Neural progenitor cell (in vitro differentiated cells): ENCODE results near the gene MAGED1.

Experiments used
- CTCF ChIP-seq: fragments of 200-600 bp; sonication (generic); IDR thresholded peaks from 2 replicates; pipeline ENCODE4 v1.5.1; 2017; ENCODE audit warnings: antibody characterized with exemption, mild to moderate bottlenecking
- EZH2 ChIP-seq: fragments of 200-600 bp; sonication (generic); IDR thresholded peaks from 2 replicates; pipeline ENCODE4 v1.6.1; 2017; ENCODE audit warnings: antibody characterized with exemption, mild to moderate bottlenecking, moderate library complexity
- EZH2phosphoT487 ChIP-seq: fragments of 200-600 bp; sonication (generic); IDR thresholded peaks from 2 replicates; pipeline ENCODE4 v1.6.1; 2017; ENCODE audit warnings: antibody characterized with exemption

- TF ChIP-seq EZH2: no peak
- no peak for TF ChIP-seq CTCF
- no peak for TF ChIP-seq EZH2phosphoT487
Measured at GRCh38 chrX:51892921-51893745, at the start of gene MAGED1.
